Adrenal gland (tissue), 12 donors: ENCODE measurements around the gene CRB1. TPM values are rescaled to one million over a fixed set of nuclear protein-coding genes. Genes with fewer than 3 reads are reported as not detected.

Experiments
- DNase-seq, 7 donors: peaks; one replicate each; pipeline ENCODE4 v3.0.0-alpha.2; 2019 to 2020
- H3K27ac ChIP-seq, 5 donors: fragments of 200-600 bp; sonication (generic) in 4 of 5; 1 replicate in 3 of 5; 2 replicates in 2 of 5; pipeline versions ENCODE4 v1.5.1 to v1.8.0; 2016 to 2020; ENCODE audit warnings: mild to moderate bottlenecking in 1 of 5
- H3K27me3 ChIP-seq: fragments of 200-600 bp; 2 replicates; pipeline ENCODE4 v1.8.0; 2021
- H3K36me3 ChIP-seq, 2 donors: fragments of 200-600 bp; replicated peaks in 1 of 2; 1 replicate in 1 of 2; 2 replicates in 1 of 2; pipeline versions ENCODE4 v1.5.1 to v1.8.0; 2018 to 2022
- H3K4me1 ChIP-seq, 2 donors: fragments of 200-600 bp; replicated peaks in 1 of 2; 1 replicate in 1 of 2; 2 replicates in 1 of 2; pipeline versions ENCODE4 v1.5.1 to v1.8.0; 2018 to 2021
- H3K4me3 ChIP-seq, 4 donors: fragments of 200-600 bp; sonication (generic) in 3 of 4; one replicate each; pipeline ENCODE4 v1.5.1; 2016 to 2018
- H3K9me3 ChIP-seq, 3 donors: fragments of 200-600 bp; sonication (generic) in 1 of 3; replicated peaks in 1 of 3; 1 replicate in 2 of 3; 2 replicates in 1 of 3; pipeline versions ENCODE4 v1.5.1 to v1.8.0; 2016 to 2021
- CTCF ChIP-seq, 6 experiments: fragments of 450-650 bp in 4 of 6; fragments of 200-600 bp in 2 of 6; sonication (generic) in 1 of 6; IDR thresholded peaks; 1 replicate in 5 of 6; 2 replicates in 1 of 6; pipeline versions ENCODE4 v1.5.1 to v1.8.0; 2016 to 2021; ENCODE audit warnings: antibody characterized with exemption in 6 of 6, mild to moderate bottlenecking in 2 of 6, moderate library complexity in 1 of 6
- POLR2A ChIP-seq, 2 donors: fragments of 450-650 bp; IDR thresholded peaks; one replicate each; pipeline ENCODE4 v1.6.1; 2017; ENCODE audit warnings: antibody characterized with exemption in 2 of 2, mild to moderate bottlenecking in 2 of 2, moderate library complexity in 1 of 2
- WGBS, 4 donors: extraction: QIAGEN DNeasy Blood & Tissue Kit in 2 of 4; methylation state at CpG; one replicate each; pipeline versions ENCODE4 v1.1.5 to v1.1.7; 2013 to 2017; 5-methylcytosine and 5-hydroxymethylcytosine counted together
- intact Hi-C, 2 donors: fragments of 100-400 bp; cut with DNase I; formaldehyde crosslinking; loops; one replicate each; pipeline versions ENCODE4 v1.14.1 to v1.15.0; 2022 to 2023
- polyA plus RNA-seq, 3 donors: library from polyadenylated mRNA; stranded (reverse); fragments of 200-250 nt in 2 of 3; fragments of 350-450 nt in 1 of 3; fragmentation: Illumina TruSeq in 1 of 3; extraction: RNeasy Lipid Tissue Mini Kit (QIAGEN cat#74804) in 1 of 3; gene quantifications; one replicate each; pipeline ENCODE4 v1.2.3, GENCODE V29; 2013 to 2014
- total RNA-seq, 9 donors: library from RNA; depleted of rRNA in 4 of 9; stranded (reverse); fragments of >200 nt in 4 of 9; fragments of 120-200 nt in 1 of 9; fragmentation: NEBNext Ultra II Directional in 1 of 9; extraction: Animal tissue kit (Norgen Biotek cat#: 25700) in 1 of 9; gene quantifications; one replicate each; pipeline versions ENCODE4 v1.1.0 to v1.2.4, GENCODE V29; 2013 to 2023
- donor health status: healthy with polysubstance abuse.
- donor health status: Bipolar disorder and iron deficiency.
- donor health status: DM: yes; HTN: yes; CAD: no.
- donor health status: DM: no; HTN: no; CAD: no.
- donor health status: DM: no; HTN: no; CAD: no.
- donor health status: DM: yes; HTN: yes; CAD: no.

The CRB1 gene
- total and polyA plus RNA-seq, 12 donors, result 0.11 to 0.92 (median 0.39) TPM; not detected in 2

GRCh38 chr1:197224160-197224559 is 43.9 kb upstream of the CRB1 start:
- H3K4me3 ChIP-seq, result no peak overlapping the region
- H3K4me1 ChIP-seq, result no peaks in the 10 kb centered on the region
- H3K9me3 ChIP-seq, result no peaks in the 10 kb centered on the region
- TF ChIP-seq CTCF (IDR thresholded peaks at IDR 0.05) (peak in 1 of 6 experiments; percentile 20), POLR2A (IDR thresholded peaks at IDR 0.05) (no peak)
- intact Hi-C loops, result no loop called here
- 77 to 87% (median 81%) methylated on average over 1 of the region's 1 CpG for WGBS, 4 donors
- no peak for DNase-seq
- H3K27ac ChIP-seq, result no peak overlapping the region
- H3K36me3 ChIP-seq, result no peaks in the 10 kb centered on the region
- no peaks in the 10 kb centered on the region for H3K27me3 ChIP-seq

GRCh38 chr1:197225611-197226010 is 42.4 kb upstream of the CRB1 start:
- no peaks in the 10 kb centered on the region for H3K36me3 ChIP-seq
- intact Hi-C loops, result no loop called here

GRCh38 chr1:197234581-197234980 is 33.5 kb upstream of the CRB1 start:
- H3K27me3 ChIP-seq, result no peaks in the 10 kb centered on the region
- H3K9me3 ChIP-seq, result no peaks in the 10 kb centered on the region
- no peak for DNase-seq
- intact Hi-C loops, result no loop called here
- H3K27ac ChIP-seq, result no peak overlapping the region
- no peaks in the 10 kb centered on the region for H3K36me3 ChIP-seq
- TF ChIP-seq POLR2A (IDR thresholded peaks at IDR 0.05) (no peak), CTCF (IDR thresholded peaks at IDR 0.05) (no peak)
- H3K4me1 ChIP-seq, result no peaks in the 10 kb centered on the region
- 62 to 79% (median 75%) methylated on average over 1 of the region's 1 CpG for WGBS, 4 donors
- no peak overlapping the region for H3K4me3 ChIP-seq

More at GRCh38 chr1:197225611-197226010, 42.4 kb upstream of the CRB1 start:
- DNase-seq, result no peak
- no peak for TF ChIP-seq CTCF (IDR thresholded peaks at IDR 0.05)
- no peak for TF ChIP-seq POLR2A (IDR thresholded peaks at IDR 0.05)
- H3K27me3 ChIP-seq, result no peaks in the 10 kb centered on the region
- H3K4me1 ChIP-seq, result no peaks in the 10 kb centered on the region
- 74 to 89% (median 78%) methylated on average over 5 of the region's 5 CpGs for WGBS, 4 donors
- H3K9me3 ChIP-seq, result no peaks in the 10 kb centered on the region
- no peak overlapping the region for H3K4me3 ChIP-seq
- no peak overlapping the region for H3K27ac ChIP-seq

- WGBS, 4 donors, result 83 to 90% (median 89%) methylated on average over 2 of the region's 2 CpGs
- no peak for DNase-seq
- H3K4me3 ChIP-seq, result no peak overlapping the region
- intact Hi-C loops, result no loop called here
- no peaks in the 10 kb centered on the region for H3K4me1 ChIP-seq
- no peaks in the 10 kb centered on the region for H3K9me3 ChIP-seq
- H3K36me3 ChIP-seq, result no peaks in the 10 kb centered on the region
- no peak overlapping the region for H3K27ac ChIP-seq
- TF ChIP-seq POLR2A (IDR thresholded peaks at IDR 0.05) (no peak), CTCF (IDR thresholded peaks at IDR 0.05) (no peak)
- H3K27me3 ChIP-seq, result no peaks in the 10 kb centered on the region
Measured at GRCh38 chr1:197235355-197235754, 32.7 kb upstream of the CRB1 start.
